Epithelial cell of proximal tubule (primary cell): ENCODE results near the gene GSTCD. TPM values are rescaled to one million over a fixed set of nuclear protein-coding genes. Genes with fewer than 3 reads are reported as not detected.

Experiments used
- DNase-seq: peaks from one replicate; pipeline ENCODE4 v3.0.0-alpha.2; 2011; ENCODE audit warnings: low read depth
- H3K4me3 ChIP-seq: 2 replicates; pipeline ENCODE4 v1.5.1; 2011; ENCODE audit warnings: low read depth, mild to moderate bottlenecking, low read length
- total RNA-seq: library from RNA; depleted of rRNA; stranded (reverse); fragments of >200 nt; gene quantifications from 2 replicates; pipeline ENCODE4 v1.2.3, GENCODE V29; 2015
- TF ChIP-seq, protein P1 (sequence below): conservative IDR thresholded peaks from 2 replicates; pipeline ENCODE4 v1.5.1; 2012; ENCODE audit warnings: low read depth, mild to moderate bottlenecking, low read length

GSTCD gene
- total RNA-seq, 1 donor from 2014 or later: 28.8 TPM

GRCh38 chr4:105698607-105699006 is 10.0 kb upstream of the GSTCD start:
- no peak for DNase-seq
- no peak overlapping the region for H3K4me3 ChIP-seq
- TF ChIP-seq, protein P1, sequence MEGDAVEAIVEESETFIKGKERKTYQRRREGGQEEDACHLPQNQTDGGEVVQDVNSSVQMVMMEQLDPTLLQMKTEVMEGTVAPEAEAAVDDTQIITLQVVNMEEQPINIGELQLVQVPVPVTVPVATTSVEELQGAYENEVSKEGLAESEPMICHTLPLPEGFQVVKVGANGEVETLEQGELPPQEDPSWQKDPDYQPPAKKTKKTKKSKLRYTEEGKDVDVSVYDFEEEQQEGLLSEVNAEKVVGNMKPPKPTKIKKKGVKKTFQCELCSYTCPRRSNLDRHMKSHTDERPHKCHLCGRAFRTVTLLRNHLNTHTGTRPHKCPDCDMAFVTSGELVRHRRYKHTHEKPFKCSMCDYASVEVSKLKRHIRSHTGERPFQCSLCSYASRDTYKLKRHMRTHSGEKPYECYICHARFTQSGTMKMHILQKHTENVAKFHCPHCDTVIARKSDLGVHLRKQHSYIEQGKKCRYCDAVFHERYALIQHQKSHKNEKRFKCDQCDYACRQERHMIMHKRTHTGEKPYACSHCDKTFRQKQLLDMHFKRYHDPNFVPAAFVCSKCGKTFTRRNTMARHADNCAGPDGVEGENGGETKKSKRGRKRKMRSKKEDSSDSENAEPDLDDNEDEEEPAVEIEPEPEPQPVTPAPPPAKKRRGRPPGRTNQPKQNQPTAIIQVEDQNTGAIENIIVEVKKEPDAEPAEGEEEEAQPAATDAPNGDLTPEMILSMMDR: no peak

- TF ChIP-seq, protein P1: no peak
- no peak for DNase-seq
- H3K4me3 ChIP-seq: peak overlapping the region; percentile 86
These were observed 803 bp upstream of the GSTCD start for GRCh38 chr4:105707782-105708180.

- H3K4me3 ChIP-seq: peak overlapping the region; percentile 86
- DNase-seq: no peak
- TF ChIP-seq, protein P1: no peak
These were observed 482 bp downstream of the GSTCD start for GRCh38 chr4:105709081-105709450.

GRCh38 chr4:105710012-105710600 is 1.5 kb downstream of the GSTCD start:
- peak overlapping the region; percentile 86 for H3K4me3 ChIP-seq
- no peak for DNase-seq
- TF ChIP-seq, protein P1: no peak

DNA sequence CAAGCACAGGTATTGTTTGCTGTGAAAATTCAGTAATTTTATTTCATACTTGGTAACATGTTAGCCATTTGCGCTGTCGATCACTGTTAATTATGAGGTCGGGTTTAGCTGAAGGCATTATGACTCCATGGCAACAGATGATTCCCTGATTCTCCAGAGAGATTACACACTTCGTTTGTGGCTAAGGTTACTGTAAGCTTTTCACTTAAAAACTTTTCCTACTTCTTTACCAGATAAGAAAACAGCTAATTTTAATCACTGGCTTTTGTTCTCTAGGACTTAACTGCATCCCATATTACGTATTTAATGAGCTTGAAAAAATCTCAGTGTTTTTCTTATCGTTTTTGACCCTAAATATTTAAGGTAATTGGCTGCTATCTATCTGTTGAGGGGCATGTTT is 2.1 kb downstream of the GSTCD start:
- no peak for DNase-seq
- TF ChIP-seq, protein P1: no peak
- H3K4me3 ChIP-seq: no peak overlapping the region

DNA sequence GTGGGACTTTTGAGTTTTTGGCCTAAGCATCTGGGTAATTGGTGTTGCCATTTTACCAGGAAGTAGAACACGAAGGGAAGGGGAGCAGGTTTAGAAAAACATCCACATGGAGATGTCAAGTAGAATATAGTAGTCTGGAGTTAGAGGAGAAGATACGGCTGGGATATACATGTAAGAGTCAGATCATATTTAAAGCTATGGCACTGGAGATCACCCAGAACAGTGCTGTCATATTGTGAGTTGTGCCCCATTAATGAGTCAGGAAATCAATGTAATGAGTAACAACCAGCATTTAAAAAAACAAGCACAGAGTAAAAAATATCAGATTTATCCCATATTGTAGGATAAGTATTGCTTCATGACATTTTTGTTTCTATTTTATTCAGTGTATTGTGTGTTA is 4.2 kb downstream of the GSTCD start:
- no peak for DNase-seq
- TF ChIP-seq, protein P1: no peak
- H3K4me3 ChIP-seq: no peak overlapping the region

DNA sequence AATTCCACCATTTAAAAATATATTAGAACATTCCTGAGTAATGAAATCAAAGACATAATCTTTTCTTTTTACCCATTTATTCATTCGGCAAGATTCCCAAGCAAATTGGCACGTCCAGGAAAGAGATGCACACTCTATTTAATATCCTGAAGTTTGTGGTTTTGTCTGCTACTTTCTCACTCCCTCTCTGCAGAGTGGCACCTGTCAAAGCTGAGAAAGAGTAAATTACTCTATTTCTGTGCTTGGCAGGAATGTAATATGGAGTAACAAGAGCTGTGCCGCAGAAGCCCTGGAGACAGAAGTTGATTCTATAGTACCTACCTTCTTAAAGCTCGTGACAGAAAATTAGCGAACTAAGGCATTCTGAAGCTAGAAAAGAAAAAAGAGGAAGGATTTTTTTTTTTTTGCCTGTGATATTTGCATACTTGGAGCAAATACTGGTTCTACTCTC is 5.5 kb downstream of the GSTCD start:
- TF ChIP-seq, protein P1: no peak
- no peak for DNase-seq
- H3K4me3 ChIP-seq: no peak overlapping the region
